Measurements from ENCODE around the gene SPTBN5.

The SPTBN5 gene

GRCh38 chr15:41903782-41904181 is 9.9 kb upstream of the SPTBN5 start:
- DNase-seq (ENCODE audit: low read depth in 2 of 2), result no peak

- no peak for DNase-seq (ENCODE audit: low read depth in 2 of 2)
These were observed 7.6 kb upstream of the SPTBN5 start for GRCh38 chr15:41901431-41901830.

GRCh38 chr15:41900526-41901380 is 6.9 kb upstream of the SPTBN5 start:
- no peak for DNase-seq (ENCODE audit: low read depth in 2 of 2)

- DNase-seq (ENCODE audit: low read depth in 2 of 2), result no peak
These were observed 6.1 kb upstream of the SPTBN5 start for GRCh38 chr15:41899854-41900442.

- DNase-seq (ENCODE audit: low read depth in 2 of 2), result no peak
These were observed 3.5 kb upstream of the SPTBN5 start for GRCh38 chr15:41897363-41897799.

- no peak for DNase-seq (ENCODE audit: low read depth in 2 of 2)
These were observed 2.7 kb upstream of the SPTBN5 start for GRCh38 chr15:41896566-41896965.

- DNase-seq (ENCODE audit: low read depth in 2 of 2), result no peak
These were observed 2.1 kb upstream of the SPTBN5 start for GRCh38 chr15:41895957-41896356.

GRCh38 chr15:41895491-41895890 is 1.6 kb upstream of the SPTBN5 start:
- DNase-seq (ENCODE audit: low read depth in 2 of 2), result no peak

GRCh38 chr15:41894791-41895463 is 1.1 kb upstream of the SPTBN5 start:
- peak; percentile 65 to 67 for DNase-seq (ENCODE audit: low read depth in 2 of 2)

GRCh38 chr15:41894251-41894790 is 468 bp upstream of the SPTBN5 start:
- no peak for DNase-seq (ENCODE audit: low read depth in 2 of 2)

GRCh38 chr15:41892621-41893421 is 1.0 kb downstream of the SPTBN5 start:
- no peak for DNase-seq (ENCODE audit: low read depth in 2 of 2)

GRCh38 chr15:41891946-41892345 is 1.9 kb downstream of the SPTBN5 start:
- no peak for DNase-seq (ENCODE audit: low read depth in 2 of 2)

GRCh38 chr15:41891226-41891625 is 2.6 kb downstream of the SPTBN5 start:
- no peak for DNase-seq (ENCODE audit: low read depth in 2 of 2)

- no peak for DNase-seq (ENCODE audit: low read depth in 2 of 2)
These were observed 3.7 kb downstream of the SPTBN5 start for GRCh38 chr15:41890050-41890690.

GRCh38 chr15:41888662-41889253 is 5.1 kb downstream of the SPTBN5 start:
- DNase-seq (ENCODE audit: low read depth in 2 of 2), result no peak

- no peak for DNase-seq (ENCODE audit: low read depth in 2 of 2)
These were observed 6.0 kb downstream of the SPTBN5 start for GRCh38 chr15:41887893-41888292.

GRCh38 chr15:41887161-41887560 is 6.7 kb downstream of the SPTBN5 start:
- no peak for DNase-seq (ENCODE audit: low read depth in 2 of 2)

GRCh38 chr15:41886741-41887140 is 7.1 kb downstream of the SPTBN5 start:
- no peak for DNase-seq (ENCODE audit: low read depth in 2 of 2)

GRCh38 chr15:41885841-41886240 is 8.0 kb downstream of the SPTBN5 start:
- DNase-seq (ENCODE audit: low read depth in 2 of 2), result no peak

- DNase-seq (ENCODE audit: low read depth in 2 of 2), result no peak
These were observed 8.5 kb downstream of the SPTBN5 start for GRCh38 chr15:41885321-41885720.

- DNase-seq (ENCODE audit: low read depth in 2 of 2), result no peak
These were observed 9.4 kb downstream of the SPTBN5 start for GRCh38 chr15:41884458-41884857.
